Umbilical cord (tissue), 2 donors: Measurements from ENCODE around the gene GNG7. TPM values are rescaled to one million over a fixed set of nuclear protein-coding genes. Genes with fewer than 3 reads are reported as not detected.
A peak's percentile ranks its signal among the peaks of the same experiment; 100 is the strongest.
"Not testable (repeated sequence)": the region's sequence is repeated elsewhere in the genome, so short reads cannot be mapped to it uniquely, and the experiment has no call there.

ENCODE experiments used
- DNase-seq: peaks from one replicate; pipeline ENCODE4 v3.0.0-alpha.2; 2015; ENCODE audit warnings: low spot score
- total RNA-seq: library from RNA; depleted of rRNA; stranded (reverse); fragments of >200 nt; gene quantifications from one replicate; pipeline ENCODE4 v1.2.3, GENCODE V29; 2014; ENCODE audit warnings: low replicate concordance; ENCODE audit not compliant: insufficient read depth

The GNG7 gene
- total RNA-seq, 1 donor from 2014 or later, result 0.48 TPM

- no peak for DNase-seq
Observed at GRCh38 chr19:2577722-2578335, 124.7 kb downstream of the GNG7 start.

DNA sequence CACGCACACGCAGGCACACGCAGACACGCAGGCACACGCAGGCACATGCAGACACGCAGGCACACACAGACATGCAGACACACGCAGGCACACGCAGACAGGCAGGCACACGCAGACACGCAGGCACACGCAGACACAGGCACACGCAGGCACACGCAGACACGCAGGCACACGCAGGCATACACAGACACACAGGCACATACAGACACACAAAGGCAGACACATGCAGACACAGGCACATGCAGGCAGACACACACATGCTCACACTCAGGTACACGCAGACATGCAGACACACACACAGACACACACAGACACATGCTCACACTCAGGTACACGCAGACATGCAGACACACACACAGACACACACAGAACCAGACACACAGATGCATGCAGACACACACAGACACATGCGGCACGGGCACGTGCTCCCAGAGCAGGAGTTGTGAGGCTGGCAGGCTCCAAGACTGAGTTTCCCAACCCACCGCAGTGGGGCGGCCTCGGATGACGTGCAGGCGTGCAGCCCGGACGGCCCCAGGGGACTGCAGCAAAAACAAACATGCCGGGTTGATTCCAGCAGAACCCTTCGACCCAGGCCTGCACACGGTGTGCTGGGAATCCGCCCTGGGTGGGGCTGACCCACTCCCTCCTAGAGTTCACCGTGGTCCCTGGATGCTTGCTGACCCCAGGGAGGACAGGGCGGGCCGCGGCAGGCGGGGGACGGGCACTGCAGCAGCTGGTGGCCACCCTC, 126.6 kb downstream of the GNG7 start:
- DNase-seq, result no peak

- DNase-seq, result no peak
Observed at GRCh38 chr19:2574971-2575630, 127.4 kb downstream of the GNG7 start.

DNA sequence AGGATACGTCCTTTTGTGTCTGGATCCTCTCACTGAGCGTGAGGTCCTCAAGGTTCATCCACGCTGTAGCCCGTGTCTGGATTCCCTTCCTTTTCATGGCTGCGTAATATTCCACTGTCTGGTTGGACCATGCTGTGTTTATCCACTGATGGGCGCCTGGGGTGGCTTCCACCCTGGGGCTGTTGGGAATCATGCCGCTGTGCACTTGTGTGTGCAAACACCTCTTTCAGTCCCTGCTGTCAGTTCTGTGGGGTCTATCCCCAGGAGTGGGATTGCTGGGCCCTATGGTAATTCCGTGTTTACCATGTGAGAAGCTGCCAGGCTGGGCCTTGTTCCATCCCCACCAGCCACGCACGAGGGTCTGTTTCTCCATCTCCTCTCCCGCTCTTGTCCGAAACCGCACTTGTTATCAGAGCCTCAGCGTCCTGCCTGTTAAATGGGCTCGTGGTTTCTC, 128.0 kb downstream of the GNG7 start:
- DNase-seq, result no peak

DNA sequence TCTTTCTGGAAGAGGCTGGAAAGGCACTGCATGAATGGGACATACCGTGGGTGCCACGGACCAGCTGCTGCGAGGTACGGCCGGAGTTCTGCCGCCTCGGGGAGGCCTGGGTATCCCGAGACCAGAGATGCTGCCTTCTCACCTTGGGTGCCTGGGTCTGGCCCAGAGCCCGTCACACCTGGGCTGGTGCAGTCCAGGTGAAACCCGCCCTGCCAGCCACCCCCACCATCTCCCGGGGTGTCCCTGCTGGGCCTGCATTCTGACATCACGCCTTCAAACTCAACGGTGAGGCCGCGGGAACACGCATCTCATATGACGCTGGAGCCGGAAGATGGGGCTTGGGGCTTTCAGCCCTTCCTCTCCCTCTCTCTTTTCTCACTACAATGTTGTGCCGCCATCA, 128.6 kb downstream of the GNG7 start:
- DNase-seq, result no peak

- DNase-seq, result not testable (repeated sequence)
Observed at GRCh38 chr19:2572152-2572551, 130.3 kb downstream of the GNG7 start.

GRCh38 chr19:2569596-2570465, 132.7 kb downstream of the GNG7 start:
- DNase-seq, result no peak

DNA sequence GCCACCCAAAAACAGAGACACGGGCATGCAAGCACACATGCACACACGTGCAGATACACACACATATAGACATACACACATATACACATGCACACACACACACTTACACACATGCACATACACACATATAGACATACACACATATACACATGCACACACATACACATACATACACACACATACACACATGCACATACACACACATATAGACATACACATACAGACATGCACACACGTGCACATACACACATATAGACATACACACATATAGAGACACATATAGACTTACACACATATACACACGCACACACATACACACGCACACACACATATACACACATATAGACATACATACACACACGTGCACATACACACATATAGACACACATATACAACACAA, 134.5 kb downstream of the GNG7 start:
- no peak for DNase-seq

- peak; percentile 35 for DNase-seq
Observed at GRCh38 chr19:2567580-2567979, 134.9 kb downstream of the GNG7 start.

DNA sequence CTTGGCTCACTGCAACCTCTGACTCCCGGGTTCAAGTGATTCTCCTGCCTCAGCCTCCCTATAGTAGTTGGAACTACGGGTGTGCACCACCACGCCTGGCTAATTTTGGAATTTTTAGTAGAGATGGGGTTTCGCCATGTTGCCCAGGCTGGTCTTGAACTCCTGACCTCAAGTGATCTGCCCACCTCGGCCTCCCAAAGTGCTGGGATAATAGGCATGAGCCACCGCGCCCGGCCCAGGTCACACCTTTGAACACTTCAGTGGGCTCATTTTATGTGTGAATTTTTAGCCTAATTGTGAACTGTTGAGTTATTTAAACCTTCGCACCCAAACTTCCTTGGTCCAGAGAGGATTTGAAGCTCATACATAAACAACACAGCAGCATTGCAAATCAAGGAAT, 138.9 kb downstream of the GNG7 start:
- not testable (repeated sequence) for DNase-seq

DNA sequence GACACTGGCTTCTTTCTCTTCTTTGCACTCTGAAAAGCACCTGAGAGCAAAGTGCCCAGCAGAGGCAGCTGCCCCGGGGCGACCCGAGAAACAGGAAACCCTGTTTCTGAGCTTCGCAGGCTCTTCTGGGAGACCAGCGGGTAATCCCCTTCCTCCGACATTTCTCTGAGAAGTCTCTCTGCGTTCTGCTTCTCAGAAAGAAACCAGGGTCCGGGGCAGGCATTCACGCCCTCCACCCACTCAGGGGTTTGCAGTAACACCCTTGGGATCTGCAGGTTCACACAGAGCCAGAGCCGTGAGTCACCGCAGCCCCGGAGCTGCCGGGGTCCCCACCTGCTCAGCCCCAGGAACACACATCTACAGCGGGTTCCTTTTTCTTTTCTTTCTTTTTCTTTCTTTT, 140.6 kb downstream of the GNG7 start:
- no peak for DNase-seq

DNA sequence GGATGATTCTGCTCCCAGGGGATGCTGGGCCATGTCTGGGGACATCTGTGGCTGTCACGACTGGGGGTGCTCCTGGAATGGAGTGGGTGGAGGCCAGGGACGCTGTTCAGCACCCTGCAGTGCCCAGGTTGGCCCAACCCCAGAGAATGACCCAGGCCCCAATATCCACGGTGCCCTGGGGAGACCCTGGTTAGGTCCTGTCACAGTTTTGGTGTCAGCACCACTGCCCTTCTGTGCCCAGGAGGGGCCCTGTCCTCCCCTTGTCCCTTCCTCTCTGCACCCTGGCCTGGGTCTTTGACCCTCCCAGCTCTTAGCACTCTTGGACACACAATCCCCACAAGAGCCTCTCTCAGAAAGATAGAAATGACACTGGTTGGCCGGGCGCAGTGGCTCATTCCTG, 141.3 kb downstream of the GNG7 start:
- no peak for DNase-seq

- DNase-seq, result no peak
Observed at GRCh38 chr19:2560369-2560768, 142.1 kb downstream of the GNG7 start.

DNA sequence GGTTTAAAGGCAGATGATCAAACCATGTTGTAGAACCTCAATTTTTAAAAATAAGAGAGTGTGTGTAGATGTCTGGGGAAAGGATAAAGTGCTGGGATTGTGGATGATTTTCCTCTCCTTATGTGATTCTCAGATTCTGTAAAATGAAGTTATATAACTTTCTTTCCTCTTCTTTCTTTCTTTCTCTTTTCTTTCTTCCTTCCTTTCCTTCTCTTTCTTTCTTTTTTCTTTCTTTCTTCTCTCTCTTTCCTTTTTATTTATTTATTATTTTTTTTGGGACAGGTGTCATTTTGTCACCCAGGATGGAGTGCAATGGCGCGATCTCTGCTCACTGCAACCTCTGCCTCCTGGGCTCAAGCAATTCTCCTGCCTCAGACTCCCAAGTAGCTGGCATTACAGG, 144.0 kb downstream of the GNG7 start:
- DNase-seq, result no peak

GRCh38 chr19:2558131-2558530, 144.4 kb downstream of the GNG7 start:
- DNase-seq, result not testable (repeated sequence)

DNA sequence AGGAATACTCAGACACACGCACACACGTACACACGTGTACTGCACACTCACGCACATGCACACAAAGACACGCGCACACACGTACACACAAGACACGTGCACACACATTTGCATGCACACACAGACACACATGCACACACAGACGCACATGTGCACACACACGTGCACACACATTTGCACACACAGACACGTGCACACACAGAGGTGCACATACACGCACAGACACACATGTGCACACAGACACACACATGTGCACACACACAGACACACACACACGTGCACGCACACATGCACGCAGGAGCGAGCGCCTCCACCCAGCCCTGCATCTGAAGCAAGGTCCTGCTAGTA, 145.4 kb downstream of the GNG7 start:
- DNase-seq, result no peak

GRCh38 chr19:2556221-2557092, 146.0 kb downstream of the GNG7 start:
- no peak for DNase-seq

DNA sequence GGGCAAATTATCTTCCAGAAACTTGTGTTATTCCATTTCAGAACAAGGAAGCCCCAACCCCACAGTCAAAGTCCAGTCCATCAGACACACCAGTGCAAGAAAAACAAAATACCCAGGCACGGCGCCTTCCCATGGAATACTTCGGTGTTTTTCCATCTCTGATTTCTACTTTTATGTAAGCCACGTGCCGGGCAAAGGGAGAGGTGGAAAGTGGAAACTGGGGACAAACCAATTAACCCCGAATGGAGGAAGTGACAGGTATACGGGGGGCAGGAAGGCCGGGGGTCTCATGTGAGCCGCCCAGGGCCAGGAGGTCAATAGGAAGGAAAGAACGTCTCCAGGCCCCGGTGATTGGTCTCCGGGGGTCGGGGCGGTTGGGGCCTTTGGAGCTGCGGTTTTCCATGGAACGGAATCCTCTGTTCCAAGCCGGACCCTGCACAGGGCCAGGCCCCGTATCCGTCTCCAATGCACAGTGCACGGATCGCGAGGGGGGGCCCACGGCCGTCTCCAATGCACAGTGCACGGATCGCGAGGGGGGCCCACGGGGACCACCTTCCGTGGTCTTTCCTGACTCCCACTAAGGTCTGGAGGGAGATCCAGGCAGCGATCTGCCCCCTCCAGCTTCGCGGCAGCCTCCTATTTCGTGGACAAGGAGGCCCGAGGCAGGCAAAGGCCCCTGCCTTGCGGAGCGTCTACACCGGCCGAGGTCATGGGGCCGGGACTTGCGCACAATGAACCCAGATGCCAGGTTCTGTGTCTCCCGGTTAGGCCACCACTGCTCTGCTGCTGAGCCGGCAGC, 146.9 kb downstream of the GNG7 start:
- DNase-seq, result no peak

DNA sequence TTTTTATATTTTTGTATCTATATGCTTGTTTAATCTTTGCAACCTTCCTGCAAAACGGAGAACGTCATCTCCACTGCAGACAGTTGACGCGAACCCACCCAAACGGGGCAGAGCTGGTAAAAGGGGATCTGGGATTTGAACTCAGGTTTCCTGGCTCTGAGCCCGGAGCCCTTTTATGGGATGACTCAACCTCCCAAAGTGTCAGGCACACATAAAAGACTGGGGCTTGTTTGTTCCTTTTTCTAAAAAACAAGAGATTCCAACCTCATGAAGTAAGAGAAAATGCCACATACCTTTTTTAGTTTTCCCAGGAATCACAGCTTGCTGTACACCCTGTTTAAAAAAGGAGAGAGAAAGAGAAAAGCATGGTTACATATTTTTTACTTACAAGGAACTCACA, 147.6 kb downstream of the GNG7 start:
- DNase-seq, result peak; percentile 42

GRCh38 chr19:2553510-2553909, 149.0 kb downstream of the GNG7 start:
- no peak for DNase-seq
